Measurements from ENCODE around the gene ATG4D.
A peak's percentile ranks its signal among the peaks of the same experiment; 100 is the strongest.

The ATG4D gene

DNA sequence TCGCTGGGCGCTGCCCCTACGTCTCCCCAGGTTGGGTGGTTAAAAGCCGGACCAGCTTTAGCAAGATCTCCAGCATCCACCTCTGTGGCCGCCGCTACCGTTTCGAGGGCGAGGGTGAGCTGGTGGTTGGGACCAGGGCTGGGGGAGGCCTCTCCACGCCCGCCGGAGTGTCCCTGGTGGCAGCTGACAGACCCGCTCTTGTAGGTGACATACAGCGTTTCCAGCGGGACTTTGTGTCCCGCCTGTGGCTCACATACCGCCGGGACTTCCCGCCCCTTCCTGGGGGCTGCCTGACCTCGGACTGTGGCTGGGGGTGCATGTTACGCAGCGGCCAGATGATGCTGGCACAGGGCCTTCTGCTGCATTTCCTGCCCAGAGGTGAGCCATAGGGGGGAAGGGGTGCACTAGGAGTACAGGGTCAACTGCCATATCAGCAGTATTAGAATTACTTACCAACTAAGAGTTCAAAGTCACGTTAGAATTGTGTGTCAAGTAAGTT, 1.1 kb downstream of the ATG4D start:
- Histone ChIP-seq H3K4me1 (ENCODE audit: control insufficient read depth, insufficient read depth, low read length) (no peaks in the 10 kb centered on the region), H3K9me3 (ENCODE audit: control insufficient read depth, insufficient read depth, low read depth, low read length) (no peaks in the 10 kb centered on the region), H3K4me3 (ENCODE audit: low read depth, low read length) (peak overlapping the region; percentile 89), H3K27ac (ENCODE audit: extremely low read depth, low read depth, low read length) (no peak overlapping the region), H3K36me3 (ENCODE audit: control insufficient read depth in 2 of 2, insufficient read depth in 1 of 2, low read length in 2 of 2) (peaks cover 0 to 30% of the 10 kb centered on the region in 2 experiments; a peak in 2 of 3 replicates)
- ChIA-PET CTCF (interaction anchor here (0.6 to 1.0 kb wide), 2 partner anchors 22 to 38 kb away, joined by 3 read pairs; no protein-coding TSS in a partner anchor), POLR2A (interaction anchor here (2.3 kb wide), 1 partner anchor 8 kb away, joined by 7 read pairs; no protein-coding TSS in a partner anchor)
- TF ChIP-seq ZBTB8A (tag by site-specific recombination; IDR thresholded peaks at IDR 0.05), result no peak
- TF ChIP-seq RBAK (tag by site-specific recombination; IDR thresholded peaks at IDR 0.05), result peak; percentile 78
- TF ChIP-seq, protein P1, sequence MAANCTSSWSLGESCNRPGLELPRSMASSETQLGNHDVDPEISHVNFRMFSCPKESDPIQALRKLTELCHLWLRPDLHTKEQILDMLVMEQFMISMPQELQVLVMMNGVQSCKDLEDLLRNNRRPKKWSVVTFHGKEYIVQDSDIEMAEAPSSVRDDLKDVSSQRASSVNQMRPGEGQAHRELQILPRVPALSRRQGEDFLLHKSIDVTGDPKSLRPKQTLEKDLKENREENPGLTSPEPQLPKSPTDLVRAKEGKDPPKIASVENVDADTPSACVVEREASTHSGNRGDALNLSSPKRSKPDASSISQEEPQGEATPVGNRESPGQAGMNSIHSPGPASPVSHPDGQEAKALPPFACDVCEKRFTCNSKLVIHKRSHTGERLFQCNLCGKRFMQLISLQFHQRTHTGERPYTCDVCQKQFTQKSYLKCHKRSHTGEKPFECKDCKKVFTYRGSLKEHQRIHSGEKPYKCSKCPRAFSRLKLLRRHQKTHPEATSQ (tag by site-specific recombination; IDR thresholded peaks at IDR 0.05), result no peak
- peak; percentile 55 for TF ChIP-seq SP2 (tag by site-specific recombination; IDR thresholded peaks at IDR 0.05)
- TF ChIP-seq, protein P2, sequence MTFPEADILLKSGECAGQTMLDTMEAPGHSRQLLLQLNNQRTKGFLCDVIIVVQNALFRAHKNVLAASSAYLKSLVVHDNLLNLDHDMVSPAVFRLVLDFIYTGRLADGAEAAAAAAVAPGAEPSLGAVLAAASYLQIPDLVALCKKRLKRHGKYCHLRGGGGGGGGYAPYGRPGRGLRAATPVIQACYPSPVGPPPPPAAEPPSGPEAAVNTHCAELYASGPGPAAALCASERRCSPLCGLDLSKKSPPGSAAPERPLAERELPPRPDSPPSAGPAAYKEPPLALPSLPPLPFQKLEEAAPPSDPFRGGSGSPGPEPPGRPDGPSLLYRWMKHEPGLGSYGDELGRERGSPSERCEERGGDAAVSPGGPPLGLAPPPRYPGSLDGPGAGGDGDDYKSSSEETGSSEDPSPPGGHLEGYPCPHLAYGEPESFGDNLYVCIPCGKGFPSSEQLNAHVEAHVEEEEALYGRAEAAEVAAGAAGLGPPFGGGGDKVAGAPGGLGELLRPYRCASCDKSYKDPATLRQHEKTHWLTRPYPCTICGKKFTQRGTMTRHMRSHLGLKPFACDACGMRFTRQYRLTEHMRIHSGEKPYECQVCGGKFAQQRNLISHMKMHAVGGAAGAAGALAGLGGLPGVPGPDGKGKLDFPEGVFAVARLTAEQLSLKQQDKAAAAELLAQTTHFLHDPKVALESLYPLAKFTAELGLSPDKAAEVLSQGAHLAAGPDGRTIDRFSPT (tag by site-specific recombination; IDR thresholded peaks at IDR 0.05), result 0 out of 2 replicates have a peak, but pooled peaks have one; percentile 19

DNA sequence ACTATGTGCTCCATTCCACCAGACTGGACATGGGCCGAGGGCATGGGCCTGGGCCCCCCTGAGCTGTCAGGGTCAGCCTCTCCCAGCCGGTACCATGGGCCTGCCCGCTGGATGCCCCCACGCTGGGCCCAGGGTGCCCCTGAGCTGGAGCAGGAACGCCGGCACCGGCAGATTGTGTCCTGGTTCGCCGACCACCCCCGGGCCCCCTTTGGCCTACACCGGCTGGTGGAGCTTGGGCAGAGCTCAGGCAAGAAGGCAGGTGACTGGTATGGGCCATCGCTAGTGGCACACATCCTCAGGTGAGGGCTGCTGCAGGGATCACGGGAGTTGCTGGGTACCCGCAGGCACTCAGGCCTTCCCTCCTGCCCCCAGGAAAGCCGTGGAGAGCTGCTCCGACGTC, 3.1 kb downstream of the ATG4D start:
- no peak for TF ChIP-seq BCL11B (tag by site-specific recombination; IDR thresholded peaks at IDR 0.05; ENCODE audit: low read depth)
- TF ChIP-seq, protein P2 (tag by site-specific recombination; IDR thresholded peaks at IDR 0.05), result 0 out of 2 replicates have a peak, but pooled peaks have one; percentile 40
- ChIA-PET CTCF (interaction anchor here (0.5 to 1.6 kb wide), 3 partner anchors 18 to 90 kb away, joined by 3 to 4 read pairs (median 3); no protein-coding TSS in a partner anchor), POLR2A (interaction anchor here (0.6 kb wide), 1 partner anchor 22 kb away, joined by 6 read pairs; no protein-coding TSS in a partner anchor)
- Histone ChIP-seq H3K4me3 (ENCODE audit: low read depth, low read length) (no peak overlapping the region), H3K9me3 (ENCODE audit: control insufficient read depth, insufficient read depth, low read depth, low read length) (no peaks in the 10 kb centered on the region), H3K27ac (ENCODE audit: extremely low read depth, low read depth, low read length) (no peak overlapping the region), H3K36me3 (ENCODE audit: control insufficient read depth in 2 of 2, insufficient read depth in 1 of 2, low read length in 2 of 2) (peaks cover 5 to 48% of the 10 kb centered on the region in 2 experiments; a peak in 2 of 3 replicates), H3K4me1 (ENCODE audit: control insufficient read depth, insufficient read depth, low read length) (no peaks in the 10 kb centered on the region)

DNA sequence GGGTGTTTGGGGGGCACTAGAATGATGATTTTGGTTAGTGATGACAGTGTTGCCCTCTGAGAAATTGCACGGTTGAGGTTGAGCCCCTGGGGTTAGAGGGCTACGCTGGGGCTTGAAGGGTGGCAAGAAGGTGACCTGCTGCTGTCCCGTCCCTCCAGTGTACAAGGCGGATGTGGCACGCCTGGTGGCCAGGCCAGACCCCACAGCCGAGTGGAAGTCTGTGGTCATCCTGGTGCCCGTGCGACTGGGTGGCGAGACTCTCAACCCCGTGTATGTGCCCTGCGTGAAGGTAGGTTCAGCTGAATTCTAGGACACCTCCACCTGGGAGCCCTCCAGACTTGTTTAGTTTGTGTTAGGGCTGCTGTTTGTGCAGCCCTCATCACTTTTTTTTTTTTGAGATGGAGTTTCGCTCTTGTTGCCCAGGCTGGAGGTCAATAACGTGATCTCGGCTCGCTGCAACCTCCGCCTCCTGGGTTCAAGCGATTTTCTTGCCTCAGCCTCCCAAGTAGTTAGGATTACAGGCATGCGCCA, 5.1 kb downstream of the ATG4D start:
- ChIA-PET POLR2A (no interaction called here), CTCF (interaction anchor here (0.5 to 0.7 kb wide), 3 partner anchors 11 to 836 kb away, joined by 3 to 5 read pairs (median 4); no protein-coding TSS in a partner anchor)
- no peak overlapping the region for H3K4me3 ChIP-seq (ENCODE audit: low read depth, low read length)
- TF ChIP-seq, protein P3, sequence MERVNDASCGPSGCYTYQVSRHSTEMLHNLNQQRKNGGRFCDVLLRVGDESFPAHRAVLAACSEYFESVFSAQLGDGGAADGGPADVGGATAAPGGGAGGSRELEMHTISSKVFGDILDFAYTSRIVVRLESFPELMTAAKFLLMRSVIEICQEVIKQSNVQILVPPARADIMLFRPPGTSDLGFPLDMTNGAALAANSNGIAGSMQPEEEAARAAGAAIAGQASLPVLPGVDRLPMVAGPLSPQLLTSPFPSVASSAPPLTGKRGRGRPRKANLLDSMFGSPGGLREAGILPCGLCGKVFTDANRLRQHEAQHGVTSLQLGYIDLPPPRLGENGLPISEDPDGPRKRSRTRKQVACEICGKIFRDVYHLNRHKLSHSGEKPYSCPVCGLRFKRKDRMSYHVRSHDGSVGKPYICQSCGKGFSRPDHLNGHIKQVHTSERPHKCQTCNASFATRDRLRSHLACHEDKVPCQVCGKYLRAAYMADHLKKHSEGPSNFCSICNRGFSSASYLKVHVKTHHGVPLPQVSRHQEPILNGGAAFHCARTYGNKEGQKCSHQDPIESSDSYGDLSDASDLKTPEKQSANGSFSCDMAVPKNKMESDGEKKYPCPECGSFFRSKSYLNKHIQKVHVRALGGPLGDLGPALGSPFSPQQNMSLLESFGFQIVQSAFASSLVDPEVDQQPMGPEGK (tag by site-specific recombination; IDR thresholded peaks at IDR 0.05), result no peak
- no peak overlapping the region for H3K27ac ChIP-seq (ENCODE audit: extremely low read depth, low read depth, low read length)
- no peaks in the 10 kb centered on the region for H3K9me3 ChIP-seq (ENCODE audit: control insufficient read depth, insufficient read depth, low read depth, low read length)
- H3K36me3 ChIP-seq (ENCODE audit: control insufficient read depth in 2 of 2, insufficient read depth in 1 of 2, low read length in 2 of 2), result peaks cover 17 to 68% of the 10 kb centered on the region in 2 experiments; a peak in 2 of 3 replicates
- H3K4me1 ChIP-seq (ENCODE audit: control insufficient read depth, insufficient read depth, low read length), result no peaks in the 10 kb centered on the region
